Activated CD4-positive, alpha-beta T cell treated with anti-CD3 and anti-CD28 coated beads, Interleukin-2, Interleukin-6, amounts not matched to agents 100 ng/mL and 50 ng/mL, durations not matched to agents 16 hours and 8 hours (primary cell): ENCODE measurements around the gene PSTK.

Source experiments
- DNase-seq: peaks from one replicate; pipeline ENCODE4 v3.0.0-alpha.2; 2020

PSTK gene

DNA sequence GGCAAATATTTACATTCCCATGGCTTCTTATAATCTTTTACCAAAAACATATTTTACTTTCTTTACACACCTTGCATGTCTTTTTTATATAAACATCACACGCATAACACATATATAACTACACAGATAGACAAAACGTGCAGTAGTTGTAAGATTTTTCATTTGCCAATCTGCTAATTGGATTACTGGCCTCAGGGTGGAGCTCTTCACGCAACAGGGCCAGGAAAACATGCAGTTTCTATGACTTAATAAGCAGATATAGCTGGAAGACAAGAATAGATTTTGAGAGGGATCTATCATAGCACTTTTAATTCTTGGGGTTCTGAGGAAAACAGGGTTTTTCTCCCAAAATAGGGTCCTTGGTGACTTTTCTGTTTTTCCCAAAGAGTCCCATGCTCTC, 41.3 kb downstream of the PSTK start:
- no peak for DNase-seq

DNA sequence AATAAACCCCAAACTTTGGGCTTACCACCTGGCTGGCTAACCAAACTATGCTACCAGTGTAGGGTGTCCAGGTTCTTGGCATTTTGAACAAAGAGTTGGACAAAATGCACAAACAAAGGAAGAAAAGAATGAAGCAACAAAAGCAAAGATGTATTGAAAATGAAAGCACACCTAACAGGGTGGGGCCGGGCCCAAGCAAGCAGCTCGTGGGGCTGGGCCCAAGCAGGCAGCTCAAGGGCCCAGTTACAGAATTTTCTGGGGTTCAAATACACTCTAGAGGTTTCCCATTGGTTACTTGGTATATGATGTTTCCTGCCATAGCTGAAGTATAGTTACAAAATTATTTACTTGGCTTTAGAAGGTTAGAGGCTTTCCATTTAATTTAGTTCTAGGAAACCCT, 44.3 kb downstream of the PSTK start:
- DNase-seq, result no peak

DNA sequence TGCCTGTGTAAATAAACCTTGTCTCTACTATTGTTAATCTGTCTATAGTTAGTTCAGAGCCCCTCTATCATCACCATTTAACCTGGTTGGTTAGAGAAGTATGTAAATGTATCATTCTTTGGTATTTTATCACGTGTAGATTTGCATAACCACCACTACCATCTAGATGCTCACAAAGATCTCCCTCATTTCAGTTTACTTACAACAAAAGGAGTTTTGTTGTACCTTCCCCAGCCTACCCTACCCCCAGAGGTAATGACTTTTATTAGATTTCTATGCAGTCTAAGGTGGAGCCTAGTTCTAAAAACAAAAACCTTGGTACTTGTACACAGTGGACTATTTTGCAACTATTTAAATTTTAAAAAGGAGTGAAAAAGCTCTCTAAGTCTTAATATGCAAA, 46.1 kb downstream of the PSTK start:
- no peak for DNase-seq

DNA sequence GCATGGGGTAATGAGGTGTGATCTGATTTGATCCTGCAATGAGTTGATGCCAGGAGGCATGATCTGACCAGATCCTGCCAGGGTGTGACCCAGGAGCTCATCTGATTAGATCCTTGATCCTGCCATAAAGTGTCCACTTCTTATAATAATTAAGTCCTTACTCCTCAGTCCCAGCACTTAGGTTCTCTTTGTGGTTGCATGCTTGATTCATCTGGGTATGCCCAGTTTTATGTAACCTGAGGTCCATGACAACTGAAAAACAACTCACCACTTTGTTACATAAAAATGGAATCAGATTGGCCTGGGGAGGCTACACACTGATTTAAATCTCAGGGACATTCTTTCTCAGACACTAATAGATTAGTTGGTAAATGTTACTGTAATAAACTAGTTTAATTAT, 47.7 kb downstream of the PSTK start:
- no peak for DNase-seq

DNA sequence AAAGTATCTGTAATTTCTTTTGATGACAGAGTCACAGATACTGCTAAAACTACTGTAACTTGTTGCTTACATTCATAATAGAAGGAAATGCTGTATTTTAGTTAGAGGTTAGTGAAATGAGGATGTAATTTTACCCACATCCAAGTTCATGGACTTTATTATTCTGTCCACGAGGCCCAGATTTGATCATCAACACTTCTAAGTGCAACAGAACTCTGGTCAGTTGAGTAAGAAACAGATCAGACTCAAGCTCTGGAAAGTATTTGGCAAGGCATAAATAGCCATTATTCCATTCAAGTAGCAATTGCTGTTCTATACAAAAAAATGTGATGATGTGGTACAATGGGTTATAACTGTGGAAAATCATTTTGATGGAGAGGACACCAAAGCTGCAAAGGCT, 50.9 kb downstream of the PSTK start:
- no peak for DNase-seq

DNA sequence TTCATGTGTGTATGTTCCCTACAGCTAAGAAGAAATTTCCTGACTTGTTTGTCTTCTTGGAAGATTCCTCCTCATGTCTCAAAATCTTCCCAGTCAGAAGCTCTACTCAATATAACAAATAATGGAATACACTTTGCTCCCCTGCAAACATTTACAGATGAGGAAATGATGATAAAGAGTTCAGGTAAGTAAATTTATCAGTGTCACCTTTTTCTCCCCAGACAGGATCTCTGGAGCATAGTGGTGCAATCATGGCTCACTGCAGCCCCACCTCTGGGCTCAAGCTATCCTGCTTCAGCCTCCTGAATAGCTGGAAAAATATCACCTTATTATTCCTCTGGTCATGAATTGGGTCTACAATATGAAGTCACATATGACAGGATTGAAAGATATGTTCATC, 54.1 kb downstream of the PSTK start:
- DNase-seq, result no peak

DNA sequence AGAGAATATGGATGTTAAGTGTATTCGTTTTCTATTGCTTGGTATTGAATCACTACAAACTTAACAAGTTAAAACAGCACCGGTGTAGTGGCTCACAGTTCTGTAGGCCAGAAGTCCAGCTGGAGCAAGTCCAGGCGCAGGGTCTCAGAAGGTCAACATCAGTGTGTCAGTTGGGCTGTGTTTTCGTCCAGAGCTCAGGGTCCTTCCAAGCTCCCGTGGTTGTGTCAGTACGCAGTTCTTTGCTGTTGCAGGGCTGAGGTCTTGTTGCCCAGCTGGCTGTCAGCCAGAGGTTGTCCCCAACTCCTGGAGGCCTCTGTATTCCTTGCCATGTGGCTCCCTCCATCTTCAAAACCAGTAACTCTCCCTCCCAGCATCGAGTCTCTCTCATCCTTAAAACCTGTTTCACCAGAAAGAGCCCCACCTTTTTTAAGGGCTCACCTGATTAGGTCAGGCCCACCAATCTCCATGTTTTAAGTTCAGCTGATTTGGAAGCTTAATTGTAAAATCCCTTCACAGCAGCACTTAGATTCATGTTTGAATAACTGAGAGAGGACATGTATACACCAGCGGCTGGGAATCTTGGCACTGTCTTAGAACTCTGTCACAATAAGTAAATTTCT, 55.4 kb downstream of the PSTK start:
- DNase-seq, result no peak

DNA sequence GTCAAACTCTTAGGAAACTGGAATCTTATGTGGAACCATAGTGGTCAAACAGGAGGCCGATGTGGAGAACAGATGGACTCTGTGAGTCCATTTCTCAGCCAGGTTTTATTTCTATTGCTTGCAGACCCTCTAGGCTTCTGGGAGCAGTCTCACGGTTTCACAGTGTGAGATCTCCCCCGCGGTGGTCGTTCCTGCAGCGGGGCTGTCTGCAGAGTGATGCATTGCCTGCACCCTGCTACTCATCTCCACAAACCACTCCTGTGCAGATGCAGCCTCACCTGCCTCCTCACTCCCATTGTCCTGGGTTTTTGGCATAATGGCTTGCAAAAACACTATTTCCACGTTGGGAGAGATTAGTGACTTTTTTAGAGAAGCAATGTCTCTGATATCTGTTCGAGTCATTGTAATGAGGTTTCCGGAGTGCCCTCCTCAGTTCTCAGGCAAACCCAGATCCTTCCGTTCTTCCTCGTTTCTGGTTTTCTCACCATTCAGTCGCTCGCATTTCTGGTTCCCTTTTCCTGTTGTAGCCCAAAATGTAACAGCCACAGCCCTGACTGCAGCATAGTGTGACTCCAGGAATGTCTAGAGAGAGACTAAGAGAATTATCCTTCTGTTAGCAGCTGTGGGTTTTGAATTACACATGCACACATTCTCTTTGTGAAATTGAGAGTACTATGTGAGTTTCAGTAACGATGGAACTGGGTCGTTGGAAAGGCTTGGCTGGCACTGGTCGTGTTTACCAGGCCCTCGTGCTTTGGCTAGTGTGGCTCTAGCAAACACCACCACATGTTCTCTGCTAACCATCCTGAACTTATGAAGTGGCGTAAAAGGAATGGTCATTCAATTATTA, 58.8 kb downstream of the PSTK start:
- no peak for DNase-seq

DNA sequence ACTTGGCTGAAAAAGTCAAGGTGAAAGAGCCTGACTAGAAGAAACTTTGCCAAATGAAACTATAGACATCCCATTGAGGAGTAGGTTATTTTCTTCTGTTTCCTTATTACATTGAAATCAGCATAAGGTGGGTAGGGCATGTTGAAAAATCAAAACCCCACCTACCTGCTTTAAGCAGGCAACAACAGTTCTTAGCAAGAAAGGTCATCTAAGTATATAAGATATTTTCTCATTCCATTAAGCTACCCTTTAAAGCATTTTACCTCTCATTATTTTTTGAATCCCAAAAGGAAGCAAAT, 59.4 kb downstream of the PSTK start:
- DNase-seq, result no peak
